Nephron progenitor cell (in vitro differentiated cells): ENCODE data around the gene KLF7.

Experiments used
- DNase-seq: peaks from one replicate; pipeline ENCODE4 v3.0.0; 2021
- H3K27ac Mint-ChIP-seq: 2 replicates; pipeline ENCODE4 v1.8.0; 2021; ENCODE audit warnings: mild to moderate bottlenecking, moderate library complexity, mixed read lengths
- H3K27me3 Mint-ChIP-seq: 2 replicates; pipeline ENCODE4 v1.8.0; 2021; ENCODE audit warnings: mild to moderate bottlenecking, low read depth, mixed read lengths; ENCODE audit not compliant: poor library complexity
- H3K36me3 Mint-ChIP-seq: 2 replicates; pipeline ENCODE4 v1.8.0; 2021; ENCODE audit warnings: low read depth, mixed read lengths
- H3K4me1 Mint-ChIP-seq: 2 replicates; pipeline ENCODE4 v1.8.0; 2021; ENCODE audit warnings: mixed read lengths
- H3K4me3 Mint-ChIP-seq: 2 replicates; pipeline ENCODE4 v1.8.0; 2021; ENCODE audit warnings: mild to moderate bottlenecking, moderate library complexity, mixed read lengths
- H3K9me3 Mint-ChIP-seq: 2 replicates; pipeline ENCODE4 v1.8.0; 2021; ENCODE audit warnings: mild to moderate bottlenecking, moderate library complexity, mixed read lengths
- CTCF ChIP-seq: fragments of 200-600 bp; sonication (generic); IDR thresholded peaks from 2 replicates; pipeline ENCODE4 v1.5.0; 2021; ENCODE audit warnings: antibody characterized with exemption

The KLF7 gene

GRCh38 chr2:207111757-207112156, 54.0 kb downstream of the KLF7 start:
- TF ChIP-seq CTCF: no peak
- no peaks in the 10 kb centered on the region for H3K9me3 Mint-ChIP-seq
- H3K36me3 Mint-ChIP-seq: peaks cover 13% of the 10 kb centered on the region
- H3K27ac Mint-ChIP-seq: peak overlapping the region; percentile 29
- H3K4me3 Mint-ChIP-seq: no peak overlapping the region
- peaks cover 55% of the 10 kb centered on the region for H3K4me1 Mint-ChIP-seq
- no peaks in the 10 kb centered on the region for H3K27me3 Mint-ChIP-seq
- no peak for DNase-seq

- Mint-ChIP-seq H3K36me3 (peaks cover 24% of the 10 kb centered on the region), H3K27ac (no peak overlapping the region), H3K4me3 (no peak overlapping the region), H3K9me3 (no peaks in the 10 kb centered on the region), H3K4me1 (peaks cover 44% of the 10 kb centered on the region), H3K27me3 (no peaks in the 10 kb centered on the region)
- DNase-seq: no peak
- TF ChIP-seq CTCF: no peak
These were observed 55.0 kb downstream of the KLF7 start for GRCh38 chr2:207110715-207111114.

- DNase-seq: no peak
- Mint-ChIP-seq H3K4me3 (no peak overlapping the region), H3K36me3 (peaks cover 27% of the 10 kb centered on the region), H3K4me1 (peaks cover 42% of the 10 kb centered on the region), H3K27me3 (no peaks in the 10 kb centered on the region), H3K27ac (no peak overlapping the region), H3K9me3 (no peaks in the 10 kb centered on the region)
- no peak for TF ChIP-seq CTCF
These were observed 55.4 kb downstream of the KLF7 start for GRCh38 chr2:207110310-207110709.

GRCh38 chr2:207109768-207110167, 56.0 kb downstream of the KLF7 start:
- Mint-ChIP-seq H3K4me3 (no peak overlapping the region), H3K9me3 (no peaks in the 10 kb centered on the region), H3K27ac (no peak overlapping the region), H3K27me3 (no peaks in the 10 kb centered on the region), H3K4me1 (peaks cover 42% of the 10 kb centered on the region), H3K36me3 (peaks cover 27% of the 10 kb centered on the region)
- no peak for TF ChIP-seq CTCF
- DNase-seq: no peak

- Mint-ChIP-seq H3K27me3 (no peaks in the 10 kb centered on the region), H3K36me3 (peaks cover 29% of the 10 kb centered on the region), H3K9me3 (no peaks in the 10 kb centered on the region), H3K27ac (no peak overlapping the region), H3K4me1 (peaks cover 42% of the 10 kb centered on the region), H3K4me3 (no peak overlapping the region)
- DNase-seq: no peak
- TF ChIP-seq CTCF: no peak
These were observed 57.3 kb downstream of the KLF7 start for GRCh38 chr2:207108440-207108839.

- Mint-ChIP-seq H3K4me3 (no peak overlapping the region), H3K27me3 (no peaks in the 10 kb centered on the region), H3K27ac (peak overlapping the region; percentile 74), H3K4me1 (peaks cover 37% of the 10 kb centered on the region), H3K36me3 (peaks cover 32% of the 10 kb centered on the region), H3K9me3 (no peaks in the 10 kb centered on the region)
- DNase-seq: no peak
- TF ChIP-seq CTCF: no peak
These were observed 58.2 kb downstream of the KLF7 start for GRCh38 chr2:207107551-207107950.
